A172 (cell line): Measurements from ENCODE around the gene LYRM2. TPM values are rescaled to one million over a fixed set of nuclear protein-coding genes. Genes with fewer than 3 reads are reported as not detected.

Experiments used
- DNase-seq: peaks from one replicate; pipeline ENCODE4 v3.0.0-alpha.2; 2015; ENCODE audit warnings: low spot score
- total RNA-seq: library from RNA; depleted of rRNA; stranded (reverse); fragments of >200 nt; shearing (Covaris generic); gene quantifications from 2 replicates; pipeline ENCODE4 v1.2.3, GENCODE V29; 2014

Gene LYRM2
- total RNA-seq, 1 experiment from 2014 or later, result 38.3 TPM

GRCh38 chr6:89596056-89596455, 42.5 kb downstream of the LYRM2 start:
- no peak for DNase-seq

GRCh38 chr6:89591745-89592144, 46.8 kb downstream of the LYRM2 start:
- no peak for DNase-seq

GRCh38 chr6:89590133-89590532, 48.4 kb downstream of the LYRM2 start:
- no peak for DNase-seq

- no peak for DNase-seq
Observed at GRCh38 chr6:89589297-89590025, 49.1 kb downstream of the LYRM2 start.

GRCh38 chr6:89585154-89585553, 53.4 kb downstream of the LYRM2 start:
- no peak for DNase-seq

GRCh38 chr6:89584539-89584938, 54.0 kb downstream of the LYRM2 start:
- no peak for DNase-seq

- no peak for DNase-seq
Observed at GRCh38 chr6:89583559-89583958, 55.0 kb downstream of the LYRM2 start.

GRCh38 chr6:89582669-89583325, 55.8 kb downstream of the LYRM2 start:
- DNase-seq, result no peak

- no peak for DNase-seq
Observed at GRCh38 chr6:89581689-89582088, 56.9 kb downstream of the LYRM2 start.

GRCh38 chr6:89580997-89581666, 57.4 kb downstream of the LYRM2 start:
- DNase-seq, result no peak

- DNase-seq, result no peak
Observed at GRCh38 chr6:89575562-89575960, 63.0 kb downstream of the LYRM2 start.

GRCh38 chr6:89574910-89575561, 63.5 kb downstream of the LYRM2 start:
- DNase-seq, result no peak

GRCh38 chr6:89567630-89568390, 70.7 kb downstream of the LYRM2 start:
- no peak for DNase-seq

- DNase-seq, result no peak
Observed at GRCh38 chr6:89566930-89567629, 71.5 kb downstream of the LYRM2 start.

GRCh38 chr6:89566008-89566800, 72.3 kb downstream of the LYRM2 start:
- no peak for DNase-seq

GRCh38 chr6:89564752-89565427, 73.7 kb downstream of the LYRM2 start:
- DNase-seq, result no peak

GRCh38 chr6:89563866-89564265, 74.7 kb downstream of the LYRM2 start:
- DNase-seq, result no peak

- DNase-seq, result no peak
Observed at GRCh38 chr6:89562093-89562973, 76.2 kb downstream of the LYRM2 start.

- no peak for DNase-seq
Observed at GRCh38 chr6:89559487-89559886, 79.1 kb downstream of the LYRM2 start.
